Measurements from ENCODE around the gene SPSB1.

- no peak for TF ChIP-seq POLR2A (IDR thresholded peaks at IDR 0.05)
- TF ChIP-seq CTCF (IDR thresholded peaks at IDR 0.05) = no peak
These were observed 77.5 kb downstream of the SPSB1 start for GRCh38 chr1:9369964-9370788.

Data from Peyer's patch (tissue), 4 donors.